H9 (cell line): ENCODE results near the gene LRPAP1. TPM values are rescaled to one million over a fixed set of nuclear protein-coding genes. Genes with fewer than 3 reads are reported as not detected.

Source experiments
- DNase-seq: peaks from one replicate; pipeline ENCODE4 v3.0.0-alpha.2; 2017
- H2AFZ ChIP-seq: one replicate; pipeline ENCODE4 v1.6.1; 2013; ENCODE audit warnings: mild to moderate bottlenecking, low read length, control low read depth, moderate library complexity
- H2AK5ac ChIP-seq: 2 replicates; pipeline ENCODE4 v1.6.1; 2013; ENCODE audit warnings: low read length, control low read depth, mixed read lengths; ENCODE audit not compliant: insufficient read length
- H2BK120ac ChIP-seq: one replicate; pipeline ENCODE4 v1.6.1; 2013; ENCODE audit warnings: low read depth, mild to moderate bottlenecking, low read length, control low read depth, inconsistent platforms; ENCODE audit not compliant: poor library complexity, severe bottlenecking
- H2BK12ac ChIP-seq: 2 replicates; pipeline ENCODE4 v1.6.1; 2013; ENCODE audit warnings: low read length, control low read depth, mixed read lengths, low read depth; ENCODE audit not compliant: insufficient read length
- H2BK15ac ChIP-seq: 2 replicates; pipeline ENCODE4 v1.6.1; 2013; ENCODE audit warnings: low read depth, low read length, control low read depth
- H2BK20ac ChIP-seq: one replicate; pipeline ENCODE4 v1.6.1; 2013; ENCODE audit warnings: low read depth, mild to moderate bottlenecking, low read length, control low read depth, inconsistent platforms; ENCODE audit not compliant: poor library complexity, severe bottlenecking
- H2BK5ac ChIP-seq: 2 replicates; pipeline ENCODE4 v1.6.1; 2013; ENCODE audit warnings: low read length, control low read depth, mixed read lengths; ENCODE audit not compliant: insufficient read length
- H3K14ac ChIP-seq: 2 replicates; pipeline ENCODE4 v1.6.1; 2013; ENCODE audit warnings: low read length, control low read depth; ENCODE audit not compliant: insufficient read depth
- H3K18ac ChIP-seq: 2 replicates; pipeline ENCODE4 v1.6.1; 2013; ENCODE audit warnings: low read depth, mild to moderate bottlenecking, mixed read lengths, low read length, control low read depth; ENCODE audit not compliant: insufficient read length
- H3K23ac ChIP-seq: 2 replicates; pipeline ENCODE4 v1.6.1; 2013; ENCODE audit warnings: low read length, control low read depth, mixed read lengths, low read depth; ENCODE audit not compliant: insufficient read length
- H3K23me2 ChIP-seq: 2 replicates; pipeline ENCODE4 v1.6.1; 2013; ENCODE audit warnings: low read depth, mild to moderate bottlenecking, mixed read lengths, low read length, control low read depth; ENCODE audit not compliant: insufficient read length, poor library complexity, severe bottlenecking
- H3K27ac ChIP-seq: 2 replicates; pipeline ENCODE4 v1.5.1; 2013; ENCODE audit warnings: low read length, control low read depth, mixed read lengths, low read depth; ENCODE audit not compliant: insufficient read length
- H3K27me3 ChIP-seq: 2 replicates; pipeline ENCODE4 v1.6.1; 2013; ENCODE audit warnings: low read length, control low read depth, inconsistent platforms; ENCODE audit not compliant: insufficient read depth
- H3K4ac ChIP-seq: 2 replicates; pipeline ENCODE4 v1.6.1; 2013; ENCODE audit warnings: low read depth, mild to moderate bottlenecking, control low read depth, inconsistent platforms, low read length, moderate library complexity
- H3K4me1 ChIP-seq: 2 replicates; pipeline ENCODE4 v1.6.1; 2013; ENCODE audit warnings: low read length, control low read depth, inconsistent platforms; ENCODE audit not compliant: insufficient read depth
- H3K4me2 ChIP-seq: 2 replicates; pipeline ENCODE4 v1.6.1; 2013; ENCODE audit warnings: low read length, control low read depth, mixed read lengths; ENCODE audit not compliant: insufficient read length, insufficient read depth
- H3K56ac ChIP-seq: 2 replicates; pipeline ENCODE4 v1.6.1; 2013; ENCODE audit warnings: low read depth, mild to moderate bottlenecking, mixed read lengths, low read length, control low read depth; ENCODE audit not compliant: insufficient read length
- H3K79me1 ChIP-seq: 2 replicates; pipeline ENCODE4 v1.6.1; 2013; ENCODE audit warnings: low read depth, mild to moderate bottlenecking, moderate library complexity, low read length, control low read depth, inconsistent platforms; ENCODE audit not compliant: insufficient read depth, poor library complexity, severe bottlenecking
- H3K79me2 ChIP-seq: 2 replicates; pipeline ENCODE4 v1.6.1; 2013; ENCODE audit warnings: low read length, control low read depth, inconsistent platforms; ENCODE audit not compliant: insufficient read depth
- H3K9ac ChIP-seq: 2 replicates; pipeline ENCODE4 v1.6.1; 2013; ENCODE audit warnings: low read length, control low read depth, mixed read lengths; ENCODE audit not compliant: insufficient read length; ENCODE audit errors: extremely low read depth
- H3K9me3 ChIP-seq: one replicate; pipeline ENCODE4 v1.6.1; 2013; ENCODE audit warnings: low read depth, low read length, inconsistent platforms; ENCODE audit not compliant: control insufficient read depth
- H3T11ph ChIP-seq: one replicate; pipeline ENCODE4 v1.6.1; 2013; ENCODE audit warnings: mild to moderate bottlenecking, low read length, control low read depth, inconsistent platforms
- H4K20me1 ChIP-seq: one replicate; pipeline ENCODE4 v1.6.1; 2013; ENCODE audit not compliant: control insufficient read depth, insufficient read length, insufficient read depth
- H4K5ac ChIP-seq: 2 replicates; pipeline ENCODE4 v1.6.1; 2013; ENCODE audit warnings: low read depth, mild to moderate bottlenecking, mixed read lengths, low read length, control low read depth; ENCODE audit not compliant: insufficient read length
- H4K8ac ChIP-seq: replicated peaks from 2 replicates; pipeline ENCODE4 v1.6.1; 2013; ENCODE audit warnings: low read length, control low read depth, mixed read lengths, low read depth; ENCODE audit not compliant: insufficient read length
- H4K91ac ChIP-seq: 2 replicates; pipeline ENCODE4 v1.6.1; 2013; ENCODE audit warnings: low read depth, mild to moderate bottlenecking, moderate library complexity, mixed read lengths, low read length, control low read depth; ENCODE audit not compliant: insufficient read length
- H3K27ac Mint-ChIP-seq, 3 experiments: 2 replicates in 2 of 3; 3 replicates in 1 of 3; pipeline ENCODE4 v1.8.0; 2020 to 2021; ENCODE audit warnings: mixed read lengths in 3 of 3, mild to moderate bottlenecking in 1 of 3, moderate library complexity in 1 of 3
- H3K27me3 Mint-ChIP-seq: 2 replicates; pipeline ENCODE4 v1.8.0; 2021; ENCODE audit warnings: low read depth, mild to moderate bottlenecking, moderate library complexity, mixed read lengths
- H3K36me3 Mint-ChIP-seq, 3 experiments: 2 replicates in 2 of 3; 3 replicates in 1 of 3; pipeline ENCODE4 v1.8.0; 2020 to 2021; ENCODE audit warnings: low read depth in 3 of 3, mixed read lengths in 3 of 3; ENCODE audit not compliant: insufficient read depth in 1 of 3
- H3K4me1 Mint-ChIP-seq, 2 experiments: 2 replicates each; pipeline ENCODE4 v1.8.0; 2020; ENCODE audit warnings: mixed read lengths in 2 of 2
- H3K4me3 Mint-ChIP-seq, 2 experiments: 2 replicates in 1 of 2; 3 replicates in 1 of 2; pipeline ENCODE4 v1.8.0; 2020 to 2021; ENCODE audit warnings: mild to moderate bottlenecking in 2 of 2, mixed read lengths in 2 of 2, moderate library complexity in 1 of 2
- H3K9me3 Mint-ChIP-seq, 2 experiments: 2 replicates in 1 of 2; 3 replicates in 1 of 2; pipeline ENCODE4 v1.8.0; 2020; ENCODE audit warnings: mild to moderate bottlenecking in 2 of 2, mixed read lengths in 2 of 2, moderate library complexity in 1 of 2
- WGBS: extraction: QIAGEN DNeasy Blood & Tissue Kit; methylation state at CpG from one replicate; pipeline ENCODE4 v1.1.7; 2013; ENCODE audit warnings: missing lambda C conversion rate, low lambda C conversion rate, mixed read lengths; ENCODE audit not compliant: insufficient read length; ENCODE audit errors: extremely low coverage; 5-methylcytosine and 5-hydroxymethylcytosine counted together
- total RNA-seq: library from RNA; stranded (reverse); gene quantifications from 2 replicates; pipeline ENCODE4 v1.2.1, GENCODE V29; 2021
- TF ChIP-seq, protein P1 (sequence below): fragments of 200-600 bp; sonication (generic); conservative IDR thresholded peaks from 3 replicates; pipeline ENCODE4 v1.8.0; 2021; ENCODE audit warnings: antibody characterized with exemption, mild to moderate bottlenecking

LRPAP1 gene
- total RNA-seq, 1 experiment from 2014 or later: 85.9 TPM

GRCh38 chr4:3472411-3473141, 59.6 kb downstream of the LRPAP1 start:
- Histone ChIP-seq H3K56ac (no peak overlapping the region), H3K27ac (no peak overlapping the region), H2AFZ (no peak overlapping the region), H3K27me3 (peaks cover 3% of the 10 kb centered on the region; the same call in 1 of the 2 replicates), H2BK120ac (no peak overlapping the region), H2AK5ac (no peak overlapping the region), H3K18ac (no peak overlapping the region), H2BK20ac (no peak overlapping the region), H3K9ac (no peak overlapping the region), H3K23me2 (no peaks in the 10 kb centered on the region), H4K8ac (no peak overlapping the region), H3K23ac (no peak overlapping the region), H3K9me3 (no peaks in the 10 kb centered on the region), H2BK12ac (no peak overlapping the region), H2BK15ac (no peak overlapping the region), H3K79me2 (no peaks in the 10 kb centered on the region), H2BK5ac (no peak overlapping the region), H3K4me1 (no peaks in the 10 kb centered on the region), H3K4ac (no peak overlapping the region), H3T11ph (no peak overlapping the region), H3K14ac (no peak overlapping the region), H4K5ac (no peak overlapping the region), H4K20me1 (no peaks in the 10 kb centered on the region), H4K91ac (no peak overlapping the region), H3K79me1 (no peaks in the 10 kb centered on the region), H3K4me2 (no peak overlapping the region)
- H3K4me3 Mint-ChIP-seq: no peak overlapping the region
- no CpG with 5 or more reads among the region's 27 CpGs for WGBS
- TF ChIP-seq, protein P1, sequence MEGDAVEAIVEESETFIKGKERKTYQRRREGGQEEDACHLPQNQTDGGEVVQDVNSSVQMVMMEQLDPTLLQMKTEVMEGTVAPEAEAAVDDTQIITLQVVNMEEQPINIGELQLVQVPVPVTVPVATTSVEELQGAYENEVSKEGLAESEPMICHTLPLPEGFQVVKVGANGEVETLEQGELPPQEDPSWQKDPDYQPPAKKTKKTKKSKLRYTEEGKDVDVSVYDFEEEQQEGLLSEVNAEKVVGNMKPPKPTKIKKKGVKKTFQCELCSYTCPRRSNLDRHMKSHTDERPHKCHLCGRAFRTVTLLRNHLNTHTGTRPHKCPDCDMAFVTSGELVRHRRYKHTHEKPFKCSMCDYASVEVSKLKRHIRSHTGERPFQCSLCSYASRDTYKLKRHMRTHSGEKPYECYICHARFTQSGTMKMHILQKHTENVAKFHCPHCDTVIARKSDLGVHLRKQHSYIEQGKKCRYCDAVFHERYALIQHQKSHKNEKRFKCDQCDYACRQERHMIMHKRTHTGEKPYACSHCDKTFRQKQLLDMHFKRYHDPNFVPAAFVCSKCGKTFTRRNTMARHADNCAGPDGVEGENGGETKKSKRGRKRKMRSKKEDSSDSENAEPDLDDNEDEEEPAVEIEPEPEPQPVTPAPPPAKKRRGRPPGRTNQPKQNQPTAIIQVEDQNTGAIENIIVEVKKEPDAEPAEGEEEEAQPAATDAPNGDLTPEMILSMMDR: no peak
- no peak for DNase-seq
- H3K27ac Mint-ChIP-seq: no peak overlapping the region
- H3K9me3 Mint-ChIP-seq: no peaks in the 10 kb centered on the region
- H3K36me3 Mint-ChIP-seq: no peaks in the 10 kb centered on the region
- H3K4me1 Mint-ChIP-seq: peaks cover 0 to 3% of the 10 kb centered on the region in 2 experiments; a peak in 1 of 4 replicates
- peaks cover 76% of the 10 kb centered on the region for H3K27me3 Mint-ChIP-seq
